ENCODE data around the gene FAM118A. TPM values are rescaled to one million over a fixed set of nuclear protein-coding genes. Genes with fewer than 3 reads are reported as not detected.
"Not testable (repeated sequence)": the region's sequence is repeated elsewhere in the genome, so short reads cannot be mapped to it uniquely, and the experiment has no call there.

Gene FAM118A
- polyA plus RNA-seq, 4 donors: 4.5 to 76.3 (median 24.7) TPM

DNA sequence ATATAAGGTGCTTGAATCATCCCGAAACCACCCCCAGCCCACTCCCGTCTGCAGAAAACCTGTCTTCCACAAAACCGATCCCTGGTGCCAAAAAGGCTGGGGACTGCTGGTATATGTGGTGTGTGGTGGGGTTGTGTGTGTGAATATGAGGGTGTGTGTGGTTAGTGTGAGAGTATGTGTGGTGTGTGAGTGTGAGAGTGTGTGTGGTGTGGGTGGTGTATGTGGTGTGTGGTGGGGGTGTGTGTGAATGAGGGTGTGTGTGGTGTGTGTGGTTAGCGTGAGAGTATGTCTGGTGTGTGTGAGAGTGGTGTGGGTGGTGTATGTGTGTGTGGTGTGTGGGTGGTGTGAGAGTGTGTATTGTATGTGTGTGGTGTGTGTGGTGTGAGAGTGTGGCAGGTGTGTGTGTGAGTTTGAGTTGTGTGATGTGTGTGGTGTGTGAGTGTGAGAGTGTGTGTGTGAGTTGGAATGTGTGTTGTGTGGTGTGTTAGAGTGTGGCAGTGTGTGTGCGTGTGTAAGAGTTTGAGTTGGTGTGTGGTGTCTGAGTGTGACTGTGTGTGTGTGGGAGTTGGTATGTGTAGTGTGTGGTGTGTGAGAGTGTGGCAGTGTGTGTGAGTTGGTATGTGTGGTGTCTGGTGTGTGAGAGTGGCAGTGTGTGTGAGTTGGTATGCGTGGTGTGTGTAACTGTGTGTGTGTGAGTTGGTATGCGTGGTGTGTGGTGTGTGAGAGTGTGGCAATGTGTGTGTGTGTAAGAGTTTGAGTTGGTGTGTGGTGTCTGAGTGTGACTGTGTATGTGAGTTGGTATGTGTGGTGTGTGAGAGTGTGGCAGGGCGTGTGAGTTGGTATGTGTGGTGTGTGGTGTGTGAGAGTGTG lies 18.4 kb upstream of the FAM118A start:
- H3K27ac ChIP-seq (ENCODE audit: low read depth in 1 of 3, low read length in 2 of 3): no peak overlapping the region
- no peaks in the 10 kb centered on the region for H3K9me3 ChIP-seq (ENCODE audit: control insufficient read depth in 2 of 2, insufficient read depth in 1 of 2, low read depth in 1 of 2, low read length in 1 of 2)
- DNase-seq (no peak), FAIRE-seq (no peak)
- H3K4me3 ChIP-seq (ENCODE audit: low read depth in 1 of 3, low read length in 3 of 3): no peak overlapping the region
- peaks cover 0 to 14% (median 2%) of the 10 kb centered on the region in 3 donors for H3K4me1 ChIP-seq (ENCODE audit: control insufficient read depth in 3 of 3, insufficient read depth in 2 of 3, low read depth in 1 of 3, low read length in 2 of 3)
- peaks cover 0 to 9% (median 0%) of the 10 kb centered on the region in 3 donors for H3K36me3 ChIP-seq (ENCODE audit: control insufficient read depth in 3 of 3, insufficient read depth in 2 of 3, low read depth in 1 of 3, low read length in 3 of 3)
- no peaks in the 10 kb centered on the region for H3K27me3 ChIP-seq (ENCODE audit: control insufficient read depth in 3 of 3, insufficient read depth in 3 of 3, low read length in 3 of 3)
- 73 to 86% (median 84%) methylated on average over 8 of the region's 8 CpGs for WGBS, 3 donors

DNA sequence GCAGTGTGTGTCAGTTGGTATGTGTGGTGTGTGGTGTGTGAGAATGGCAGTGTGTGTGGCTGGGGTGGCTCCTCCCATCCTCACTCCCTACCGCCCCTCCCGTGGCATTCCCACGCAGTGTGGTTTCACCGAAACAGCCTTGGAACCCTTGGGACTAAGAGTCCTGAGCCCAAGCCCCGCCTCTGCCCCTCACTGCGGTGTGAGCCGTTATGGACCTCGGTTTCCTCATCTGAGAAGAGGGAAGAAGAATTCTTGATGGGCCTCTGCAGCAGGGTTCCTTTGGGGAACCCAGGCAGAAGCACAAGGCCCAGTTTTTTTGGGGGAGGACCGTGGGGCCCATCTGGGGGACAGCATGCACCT lies 17.8 kb upstream of the FAM118A start:
- H3K4me3 ChIP-seq (ENCODE audit: low read depth in 1 of 3, low read length in 3 of 3): no peak overlapping the region
- H3K36me3 ChIP-seq (ENCODE audit: control insufficient read depth in 3 of 3, insufficient read depth in 2 of 3, low read depth in 1 of 3, low read length in 3 of 3): peaks cover 0 to 9% (median 0%) of the 10 kb centered on the region in 3 donors
- no peaks in the 10 kb centered on the region for H3K9me3 ChIP-seq (ENCODE audit: control insufficient read depth in 2 of 2, insufficient read depth in 1 of 2, low read depth in 1 of 2, low read length in 1 of 2)
- DNase-seq (no peak), FAIRE-seq (no peak)
- 70 to 85% (median 79%) methylated on average over 9 of the region's 9 CpGs for WGBS, 3 donors
- H3K4me1 ChIP-seq (ENCODE audit: control insufficient read depth in 3 of 3, insufficient read depth in 2 of 3, low read depth in 1 of 3, low read length in 2 of 3): peaks cover 0 to 14% (median 2%) of the 10 kb centered on the region in 3 donors
- no peak overlapping the region for H3K27ac ChIP-seq (ENCODE audit: low read depth in 1 of 3, low read length in 2 of 3)
- H3K27me3 ChIP-seq (ENCODE audit: control insufficient read depth in 3 of 3, insufficient read depth in 3 of 3, low read length in 3 of 3): no peaks in the 10 kb centered on the region

DNA sequence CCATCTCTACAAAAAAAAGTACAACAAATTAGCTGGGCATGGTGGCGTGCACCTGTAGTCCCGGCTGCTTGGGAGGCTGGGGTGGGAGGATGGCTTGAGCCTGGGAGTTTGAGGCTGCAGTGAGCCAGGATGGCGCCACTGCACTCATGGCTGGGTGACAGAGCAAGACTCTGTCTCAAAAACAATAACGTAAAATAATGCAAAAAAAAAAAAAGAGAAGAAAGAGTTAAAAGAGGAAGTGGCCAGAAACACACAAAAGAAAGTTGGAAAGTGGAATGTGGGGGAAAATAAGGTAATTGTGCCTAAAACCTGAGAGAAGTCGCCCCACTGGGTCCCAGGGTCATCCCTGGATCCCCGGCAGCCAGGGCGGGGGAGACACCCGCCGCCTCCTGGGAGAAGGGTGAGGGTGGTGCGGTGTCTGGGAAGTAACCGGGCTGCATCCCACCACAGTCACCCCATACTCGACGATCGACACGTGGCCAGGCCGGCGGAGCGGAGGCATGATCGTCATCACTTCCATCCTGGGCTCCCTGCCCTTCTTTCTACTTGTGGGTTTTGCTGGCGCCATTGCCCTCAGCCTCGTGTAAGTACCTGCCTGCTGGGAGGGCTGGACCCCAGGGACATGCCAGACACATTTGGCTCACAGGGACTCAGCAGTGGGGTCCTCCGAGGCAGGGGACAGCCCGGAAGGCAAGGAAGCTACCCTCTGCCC lies 16.8 kb upstream of the FAM118A start:
- H3K9me3 ChIP-seq (ENCODE audit: control insufficient read depth in 2 of 2, insufficient read depth in 1 of 2, low read depth in 1 of 2, low read length in 1 of 2): no peaks in the 10 kb centered on the region
- H3K27ac ChIP-seq (ENCODE audit: low read depth in 1 of 3, low read length in 2 of 3): no peak overlapping the region
- 64 to 68% (median 68%) methylated on average over 23 of the region's 23 CpGs for WGBS, 3 donors
- peaks cover 0 to 4% (median 0%) of the 10 kb centered on the region in 3 donors for H3K36me3 ChIP-seq (ENCODE audit: control insufficient read depth in 3 of 3, insufficient read depth in 2 of 3, low read depth in 1 of 3, low read length in 3 of 3)
- DNase-seq (peak in 1 of 2 donors; percentile 43), FAIRE-seq (no peak)
- H3K4me3 ChIP-seq (ENCODE audit: low read depth in 1 of 3, low read length in 3 of 3): no peak overlapping the region
- peaks cover 0 to 14% (median 2%) of the 10 kb centered on the region in 3 donors for H3K4me1 ChIP-seq (ENCODE audit: control insufficient read depth in 3 of 3, insufficient read depth in 2 of 3, low read depth in 1 of 3, low read length in 2 of 3)
- no peaks in the 10 kb centered on the region for H3K27me3 ChIP-seq (ENCODE audit: control insufficient read depth in 3 of 3, insufficient read depth in 3 of 3, low read length in 3 of 3)

DNA sequence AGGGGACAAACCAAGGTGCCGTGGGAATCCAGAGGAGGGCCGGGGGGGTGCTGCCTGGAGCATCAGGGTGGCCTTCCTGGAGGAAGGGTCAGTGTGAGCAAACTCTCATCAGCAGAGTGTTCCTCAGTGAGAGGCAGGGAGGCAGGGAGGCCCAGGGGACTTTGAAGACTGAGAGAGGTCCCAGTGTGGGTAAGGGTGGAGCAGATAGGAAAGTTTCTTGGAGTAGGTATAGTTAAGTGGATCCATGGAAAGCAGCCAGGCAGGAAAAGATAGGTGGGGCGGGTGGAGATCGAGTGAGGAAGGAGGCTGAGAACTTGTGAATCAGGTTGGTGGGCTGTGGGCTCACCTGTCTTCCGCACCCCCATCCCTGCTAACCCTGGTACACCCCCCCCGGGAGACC lies 15.7 kb upstream of the FAM118A start:
- H3K9me3 ChIP-seq (ENCODE audit: control insufficient read depth in 2 of 2, insufficient read depth in 1 of 2, low read depth in 1 of 2, low read length in 1 of 2): no peaks in the 10 kb centered on the region
- peaks cover 0 to 14% (median 2%) of the 10 kb centered on the region in 3 donors for H3K4me1 ChIP-seq (ENCODE audit: control insufficient read depth in 3 of 3, insufficient read depth in 2 of 3, low read depth in 1 of 3, low read length in 2 of 3)
- DNase-seq (no peak), FAIRE-seq (no peak)
- WGBS, 3 donors: 54 to 77% (median 67%) methylated on average over 6 of the region's 6 CpGs
- no peak overlapping the region for H3K4me3 ChIP-seq (ENCODE audit: low read depth in 1 of 3, low read length in 3 of 3)
- no peak overlapping the region for H3K27ac ChIP-seq (ENCODE audit: low read depth in 1 of 3, low read length in 2 of 3)
- H3K36me3 ChIP-seq (ENCODE audit: control insufficient read depth in 3 of 3, insufficient read depth in 2 of 3, low read depth in 1 of 3, low read length in 3 of 3): peaks cover 0 to 4% (median 0%) of the 10 kb centered on the region in 3 donors
- H3K27me3 ChIP-seq (ENCODE audit: control insufficient read depth in 3 of 3, insufficient read depth in 3 of 3, low read length in 3 of 3): no peaks in the 10 kb centered on the region

- not testable (repeated sequence) for H3K4me3 ChIP-seq (ENCODE audit: low read depth in 1 of 3, low read length in 3 of 3); FAIRE-seq
These were observed 14.7 kb upstream of the FAM118A start for GRCh38 chr22:45295004-45295403.

GRCh38 chr22:45295492-45295891 lies 14.2 kb upstream of the FAM118A start:
- 83 to 85% (median 84%) methylated on average over 9 of the region's 9 CpGs for WGBS, 3 donors
- Histone ChIP-seq H3K4me3 (ENCODE audit: low read depth in 1 of 3, low read length in 3 of 3) (no peak overlapping the region), H3K9me3 (ENCODE audit: control insufficient read depth in 2 of 2, insufficient read depth in 1 of 2, low read depth in 1 of 2, low read length in 1 of 2) (no peaks in the 10 kb centered on the region), H3K36me3 (ENCODE audit: control insufficient read depth in 3 of 3, insufficient read depth in 2 of 3, low read depth in 1 of 3, low read length in 3 of 3) (no peaks in the 10 kb centered on the region), H3K27me3 (ENCODE audit: control insufficient read depth in 3 of 3, insufficient read depth in 3 of 3, low read length in 3 of 3) (no peaks in the 10 kb centered on the region), H3K27ac (ENCODE audit: low read depth in 1 of 3, low read length in 2 of 3) (no peak overlapping the region), H3K4me1 (ENCODE audit: control insufficient read depth in 3 of 3, insufficient read depth in 2 of 3, low read depth in 1 of 3, low read length in 2 of 3) (peaks cover 0 to 4% (median 0%) of the 10 kb centered on the region in 3 donors)
- DNase-seq (no peak), FAIRE-seq (no peak)

More at GRCh38 chr22:45295004-45295403, 14.7 kb upstream of the FAM118A start:
- H3K27me3 ChIP-seq (ENCODE audit: control insufficient read depth in 3 of 3, insufficient read depth in 3 of 3, low read length in 3 of 3); H3K27ac ChIP-seq (ENCODE audit: low read depth in 1 of 3, low read length in 2 of 3); H3K4me1 ChIP-seq (ENCODE audit: control insufficient read depth in 3 of 3, insufficient read depth in 2 of 3, low read depth in 1 of 3, low read length in 2 of 3); DNase-seq; H3K36me3 ChIP-seq (ENCODE audit: control insufficient read depth in 3 of 3, insufficient read depth in 2 of 3, low read depth in 1 of 3, low read length in 3 of 3); H3K9me3 ChIP-seq (ENCODE audit: control insufficient read depth in 2 of 2, insufficient read depth in 1 of 2, low read depth in 1 of 2, low read length in 1 of 2): not testable (repeated sequence)
- WGBS, 3 donors: 90 to 96% (median 92%) methylated on average over 6 of the region's 6 CpGs

- no peak for DNase-seq
- no peak for FAIRE-seq
- H3K27me3 ChIP-seq (ENCODE audit: control insufficient read depth in 3 of 3, insufficient read depth in 3 of 3, low read length in 3 of 3): no peaks in the 10 kb centered on the region
- no peak overlapping the region for H3K4me3 ChIP-seq (ENCODE audit: low read depth in 1 of 3, low read length in 3 of 3)
- H3K4me1 ChIP-seq (ENCODE audit: control insufficient read depth in 3 of 3, insufficient read depth in 2 of 3, low read depth in 1 of 3, low read length in 2 of 3): no peaks in the 10 kb centered on the region
- no peak overlapping the region for H3K27ac ChIP-seq (ENCODE audit: low read depth in 1 of 3, low read length in 2 of 3)
- no peaks in the 10 kb centered on the region for H3K9me3 ChIP-seq (ENCODE audit: control insufficient read depth in 2 of 2, insufficient read depth in 1 of 2, low read depth in 1 of 2, low read length in 1 of 2)
- H3K36me3 ChIP-seq (ENCODE audit: control insufficient read depth in 3 of 3, insufficient read depth in 2 of 3, low read depth in 1 of 3, low read length in 3 of 3): no peaks in the 10 kb centered on the region
- WGBS, 3 donors: 74 to 85% (median 79%) methylated on average over 13 of the region's 13 CpGs
These were observed 13.0 kb upstream of the FAM118A start for GRCh38 chr22:45296628-45297297.

- FAIRE-seq: no peak
- Histone ChIP-seq H3K9me3 (ENCODE audit: control insufficient read depth in 2 of 2, insufficient read depth in 1 of 2, low read depth in 1 of 2, low read length in 1 of 2) (no peaks in the 10 kb centered on the region), H3K4me1 (ENCODE audit: control insufficient read depth in 3 of 3, insufficient read depth in 2 of 3, low read depth in 1 of 3, low read length in 2 of 3) (no peaks in the 10 kb centered on the region), H3K27ac (ENCODE audit: low read depth in 1 of 3, low read length in 2 of 3) (no peak overlapping the region), H3K36me3 (ENCODE audit: control insufficient read depth in 3 of 3, insufficient read depth in 2 of 3, low read depth in 1 of 3, low read length in 3 of 3) (no peaks in the 10 kb centered on the region), H3K4me3 (ENCODE audit: low read depth in 1 of 3, low read length in 3 of 3) (no peak overlapping the region), H3K27me3 (ENCODE audit: control insufficient read depth in 3 of 3, insufficient read depth in 3 of 3, low read length in 3 of 3) (no peaks in the 10 kb centered on the region)
- WGBS, 3 donors: 74 to 83% (median 82%) methylated on average over 15 of the region's 15 CpGs
- no peak for DNase-seq
These were observed 10.7 kb upstream of the FAM118A start for GRCh38 chr22:45298934-45299505.

Measured in small intestine (tissue), 7 donors.